H1 (cell line): ENCODE results near the gene MED28. TPM values are rescaled to one million over a fixed set of nuclear protein-coding genes. Genes with fewer than 3 reads are reported as not detected.

ENCODE experiments used
- CTCF ChIA-PET: fragments of 300-600 bp; sonication (Branson Sonifier 250); formaldehyde crosslinking; loops from one replicate; lab custom pipeline; 2021; ENCODE audit not compliant: partially characterized antibody; lab: Charles Lee
- POLR2A ChIA-PET: fragments of 300-600 bp; sonication (Branson Sonifier 250); formaldehyde crosslinking; loops from one replicate; lab custom pipeline; 2021; ENCODE audit warnings: inconsistent platforms; ENCODE audit not compliant: partially characterized antibody; lab: Charles Lee
- DNase-seq, 2 experiments: peaks; one replicate each; pipeline versions ENCODE4 v3.0.0 to v3.0.0-alpha.2; 2010 to 2022; ENCODE audit warnings: low spot score in 2 of 2, low read depth in 1 of 2, mixed read lengths in 1 of 2
- FAIRE-seq: peaks from 2 replicates; lab custom pipeline; 2011; peaks lifted over from hg19 to GRCh38; lab: Jason Lieb, UNC
- H2AFZ ChIP-seq: 2 replicates; pipeline ENCODE4 v1.8.1; 2012; ENCODE audit warnings: low read length, inconsistent platforms
- H2AK5ac ChIP-seq: 2 replicates; pipeline ENCODE4 v1.6.1; 2013; ENCODE audit warnings: low read depth, low read length
- H2BK120ac ChIP-seq: replicated peaks from 2 replicates; pipeline ENCODE3; 2013; ENCODE audit warnings: low read depth, low read length, inconsistent platforms
- H2BK12ac ChIP-seq: 2 replicates; pipeline ENCODE4 v1.6.1; 2013; ENCODE audit warnings: low read depth, low read length
- H2BK15ac ChIP-seq: 2 replicates; pipeline ENCODE4 v1.6.1; 2013; ENCODE audit warnings: low read length
- H2BK20ac ChIP-seq: 2 replicates; pipeline ENCODE4 v1.6.1; 2013; ENCODE audit warnings: low read length
- H2BK5ac ChIP-seq: 2 replicates; pipeline ENCODE4 v1.6.1; 2013; ENCODE audit warnings: low read depth, low read length
- H3K14ac ChIP-seq: 2 replicates; pipeline ENCODE4 v1.6.1; 2013; ENCODE audit warnings: inconsistent platforms; ENCODE audit not compliant: insufficient read length
- H3K18ac ChIP-seq: 2 replicates; pipeline ENCODE4 v1.6.1; 2013; ENCODE audit warnings: low read length; ENCODE audit errors: extremely low read depth
- H3K23ac ChIP-seq: 2 replicates; pipeline ENCODE4 v1.6.1; 2013; ENCODE audit warnings: inconsistent platforms; ENCODE audit not compliant: insufficient read length
- H3K23me2 ChIP-seq: 2 replicates; pipeline ENCODE4 v1.6.1; 2013; ENCODE audit warnings: low read depth, low read length
- H3K27ac ChIP-seq: 2 replicates; pipeline ENCODE4 v1.6.1; 2011; ENCODE audit warnings: low read depth, low read length, inconsistent platforms
- H3K27me3 ChIP-seq, 4 experiments: replicated peaks in 1 of 4; 1 replicate in 1 of 4; 2 replicates in 3 of 4; pipeline versions ENCODE4 v1.6.1 to v1.8.1; 2011 to 2013; ENCODE audit warnings: low read length in 3 of 4, mild to moderate bottlenecking in 3 of 4, inconsistent platforms in 2 of 4, mixed read lengths in 2 of 4, moderate library complexity in 1 of 4; ENCODE audit not compliant: control insufficient read depth in 3 of 4, insufficient read depth in 3 of 4; ENCODE audit errors: extremely low read depth in 1 of 4
- H3K36me3 ChIP-seq, 4 experiments: 2 replicates each; pipeline versions ENCODE4 v1.6.1 to v1.8.1; 2011 to 2013; ENCODE audit warnings: mild to moderate bottlenecking in 4 of 4, low read length in 3 of 4, moderate library complexity in 2 of 4, control low read depth in 1 of 4, inconsistent platforms in 1 of 4; ENCODE audit not compliant: insufficient read depth in 4 of 4, control insufficient read depth in 2 of 4
- H3K4ac ChIP-seq: replicated peaks from 2 replicates; pipeline ENCODE3; 2013; ENCODE audit warnings: low read length, low read depth, mixed read lengths, inconsistent platforms; ENCODE audit not compliant: insufficient read length
- H3K4me1 ChIP-seq, 4 experiments: replicated peaks in 1 of 4; 1 replicate in 1 of 4; 2 replicates in 3 of 4; pipeline versions ENCODE4 v1.6.1 to v1.8.1; 2011 to 2013; ENCODE audit warnings: low read length in 3 of 4, inconsistent platforms in 2 of 4, mixed read lengths in 1 of 4; ENCODE audit not compliant: insufficient read depth in 4 of 4, control insufficient read depth in 3 of 4
- H3K4me2 ChIP-seq, 2 experiments: 2 replicates each; pipeline versions ENCODE4 v1.6.1 to v1.8.1; 2011 to 2013; ENCODE audit warnings: low read depth in 2 of 2, low read length in 2 of 2, control low read depth in 1 of 2, inconsistent platforms in 1 of 2, mild to moderate bottlenecking in 1 of 2; ENCODE audit not compliant: insufficient read depth in 1 of 2
- H3K4me3 ChIP-seq, 4 experiments: fragments of 200-600, 300-600 bp in 1 of 4; sonication (generic), shearing (Covaris generic), sonication (Bioruptor Twin) in 1 of 4; 2 replicates each; pipeline versions ENCODE4 v1.5.1 to v1.8.1; 2011 to 2016; ENCODE audit warnings: low read length in 4 of 4, low read depth in 3 of 4, control low read depth in 2 of 4, inconsistent platforms in 2 of 4, mild to moderate bottlenecking in 2 of 4, mixed read lengths in 1 of 4, moderate library complexity in 1 of 4; ENCODE audit not compliant: insufficient read depth in 2 of 4; ENCODE audit errors: extremely low read depth in 1 of 4
- H3K56ac ChIP-seq: replicated peaks from 2 replicates; pipeline ENCODE3; 2013; ENCODE audit warnings: low read depth, mild to moderate bottlenecking, mixed read lengths, low read length, inconsistent platforms; ENCODE audit not compliant: insufficient read length
- H3K79me1 ChIP-seq: 2 replicates; pipeline ENCODE4 v1.6.1; 2013; ENCODE audit warnings: low read depth, low read length, control low read depth
- H3K79me2 ChIP-seq, 2 experiments: 2 replicates each; pipeline versions ENCODE4 v1.6.1 to v1.8.1; 2012 to 2013; ENCODE audit warnings: low read length in 2 of 2, mild to moderate bottlenecking in 2 of 2, inconsistent platforms in 1 of 2; ENCODE audit not compliant: insufficient read depth in 2 of 2, control insufficient read depth in 1 of 2
- H3K9ac ChIP-seq, 4 experiments: replicated peaks in 1 of 4; 1 replicate in 1 of 4; 2 replicates in 3 of 4; pipeline versions ENCODE4 v1.6.1 to v1.8.1; 2011 to 2013; ENCODE audit warnings: low read depth in 3 of 4, low read length in 3 of 4, control low read depth in 2 of 4, mild to moderate bottlenecking in 2 of 4, moderate library complexity in 2 of 4, inconsistent platforms in 1 of 4; ENCODE audit errors: extremely low read depth in 1 of 4
- H3K9me3 ChIP-seq, 2 experiments: 2 replicates each; pipeline versions ENCODE4 v1.6.1 to v1.8.1; 2012 to 2013; ENCODE audit warnings: mild to moderate bottlenecking in 2 of 2, moderate library complexity in 2 of 2, control low read depth in 1 of 2, inconsistent platforms in 1 of 2, low read depth in 1 of 2, low read length in 1 of 2, mixed read lengths in 1 of 2; ENCODE audit not compliant: insufficient read depth in 2 of 2
- H4K20me1 ChIP-seq, 2 experiments: replicated peaks in 1 of 2; 2 replicates each; pipeline versions ENCODE3 to v1.8.1; 2011 to 2013; ENCODE audit warnings: inconsistent platforms in 2 of 2, low read length in 2 of 2, mild to moderate bottlenecking in 1 of 2; ENCODE audit not compliant: insufficient read depth in 2 of 2, control insufficient read depth in 1 of 2
- H4K5ac ChIP-seq: 2 replicates; pipeline ENCODE4 v1.6.1; 2013; ENCODE audit warnings: low read length, low read depth, mixed read lengths, inconsistent platforms; ENCODE audit not compliant: insufficient read length
- H4K8ac ChIP-seq: 2 replicates; pipeline ENCODE4 v1.8.0; 2013; ENCODE audit warnings: mild to moderate bottlenecking, moderate library complexity, low read length, inconsistent platforms; ENCODE audit not compliant: insufficient read depth; ENCODE audit errors: extremely low read depth
- H4K91ac ChIP-seq: replicated peaks from 2 replicates; pipeline ENCODE3; 2013; ENCODE audit warnings: low read length, mixed read lengths, inconsistent platforms; ENCODE audit not compliant: insufficient read length
- BCL11A ChIP-seq, 2 experiments: IDR thresholded peaks; one replicate each; pipeline ENCODE4 v1.6.1; 2011; ENCODE audit warnings: low read depth in 2 of 2, low read length in 2 of 2, mild to moderate bottlenecking in 2 of 2
- KDM4A ChIP-seq: IDR thresholded peaks from one replicate; pipeline ENCODE4 v1.7.1; 2012; ENCODE audit warnings: low read depth, mild to moderate bottlenecking, moderate library complexity, low read length, inconsistent platforms; ENCODE audit not compliant: severe bottlenecking
- PHF8 ChIP-seq: fragments of 200-600 bp; sonication (generic); conservative IDR thresholded peaks from 2 replicates; pipeline ENCODE4 v1.7.1; 2012; ENCODE audit warnings: low read depth, mild to moderate bottlenecking, inconsistent platforms, low read length, moderate library complexity
- TCF12 ChIP-seq: IDR thresholded peaks from 2 replicates; pipeline ENCODE4 v1.6.1; 2011; ENCODE audit warnings: low read depth, mild to moderate bottlenecking, low read length
- WGBS, 2 experiments: shearing (Covaris generic) in 1 of 2; methylation state at CpG; one replicate each; pipeline versions ENCODE4 v1.1.6 to v1.1.7; 2013 to 2015; ENCODE audit warnings: low lambda C conversion rate in 2 of 2, mixed read lengths in 2 of 2, inconsistent platforms in 1 of 2, low coverage in 1 of 2, missing lambda C conversion rate in 1 of 2; ENCODE audit not compliant: insufficient replicate concordance in 2 of 2, insufficient coverage in 1 of 2, insufficient read length in 1 of 2; ENCODE audit errors: extremely low coverage in 1 of 2, missing lambda C conversion rate in 1 of 2; 5-methylcytosine and 5-hydroxymethylcytosine counted together
- polyA plus RNA-seq, 7 experiments: library from polyadenylated mRNA; depleted of rRNA in 3 of 7; stranded (reverse) in 5 of 7; unstranded in 2 of 7; fragments of >200 nt in 5 of 7; fragments of 200-250 nt in 2 of 7; gene quantifications; 1 replicate in 5 of 7; 2 replicates in 1 of 7; 4 replicates in 1 of 7; pipeline versions ENCODE4 v1.2.1 to v1.2.3, GENCODE V29; 2011 to 2013; ENCODE audit warnings: missing spikeins in 2 of 7, mixed read lengths in 2 of 7
- total RNA-seq: library from RNA; stranded (reverse); fragmentation: NEBNext Ultra II Directional; extraction: Animal tissue kit (Norgen Biotek cat#: 25700); gene quantifications from 2 replicates; pipeline ENCODE4 v1.2.1, GENCODE V29; 2021

MED28 gene
- total and polyA plus RNA-seq, 2 of the 8 experiments (the other 6 are each of a cell fraction or from before 2014, with no cell fraction given), result 24.0 to 87.1 TPM

- Histone ChIP-seq H3K23ac (no peak overlapping the region), H3K23me2 (no peaks in the 10 kb centered on the region; the same call in 1 of the 2 replicates), H3K79me2 (no peaks in the 10 kb centered on the region), H3K36me3 (no peaks in the 10 kb centered on the region), H4K20me1 (no peaks in the 10 kb centered on the region), H3K27ac (no peak overlapping the region), H2BK120ac (no peak overlapping the region), H2AFZ (no peak overlapping the region; the same call in 1 of the 2 replicates), H3K56ac (no peak overlapping the region), H4K5ac (no peak overlapping the region), H2AK5ac (no peak overlapping the region), H4K91ac (no peak overlapping the region), H3K9ac (no peak overlapping the region), H2BK12ac (no peak overlapping the region), H3K18ac (no peak overlapping the region), H3K4me2 (no peak overlapping the region), H2BK20ac (no peak overlapping the region), H3K14ac (no peak overlapping the region), H3K27me3 (no peaks in the 10 kb centered on the region), H2BK15ac (no peak overlapping the region), H3K4me3 (no peak overlapping the region), H3K4me1 (no peaks in the 10 kb centered on the region), H4K8ac (no peak overlapping the region), H3K79me1 (no peaks in the 10 kb centered on the region), H3K4ac (no peak overlapping the region), H3K9me3 (no peaks in the 10 kb centered on the region), H2BK5ac (no peak overlapping the region)
- DNase-seq (no peak), FAIRE-seq (no peak)
- CTCF ChIA-PET, result interaction anchor here (5.5 kb wide), 1 partner anchor 18 kb away, joined by 28 read pairs; no protein-coding TSS in a partner anchor
- 83% methylated on average over 3 of the region's 3 CpGs; no CpG with 5 or more reads in 1 of the 2 experiments for WGBS, 2 experiments
- POLR2A ChIA-PET, result no interaction called here
- TF ChIP-seq TCF12 (no peak), BCL11A (IDR thresholded peaks at IDR 0.05; ENCODE audit: low read depth in 2 of 2, low read length in 2 of 2) (no peak), KDM4A (no peak), PHF8 (no peak)
Observed at GRCh38 chr4:17565846-17566245, 48.6 kb upstream of the MED28 start.
